ENCODE measurements around the gene MEIG1.
"Not testable (repeated sequence)": the region's sequence is repeated elsewhere in the genome, so short reads cannot be mapped to it uniquely, and the experiment has no call there.

DNA sequence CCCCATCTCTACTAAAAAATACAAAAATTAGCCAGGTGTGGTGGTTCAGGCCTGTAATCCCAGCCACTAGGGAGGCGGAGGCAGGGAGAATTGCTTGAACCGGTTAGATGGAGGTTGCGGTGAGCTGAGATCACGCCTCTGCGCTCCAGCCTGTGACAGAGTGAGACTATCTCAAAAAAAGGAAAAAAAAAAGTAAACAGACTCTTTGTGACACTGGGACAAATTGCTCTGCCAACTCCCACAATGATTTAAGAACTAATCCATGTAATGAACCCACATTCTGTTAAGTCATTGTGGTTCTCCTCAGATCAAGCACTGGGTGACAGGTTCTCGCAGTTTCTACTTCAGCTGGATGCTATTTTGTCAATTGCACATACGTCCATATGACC, 16.2 kb upstream of the MEIG1 start:
- TF ChIP-seq CTCF, POLR2A (IDR thresholded peaks at IDR 0.05): not testable (repeated sequence)

Data from thyroid gland (tissue), 4 donors.